ENCODE results near the gene ADM2. TPM values are rescaled to one million over a fixed set of nuclear protein-coding genes. Genes with fewer than 3 reads are reported as not detected.

The ADM2 gene
- total RNA-seq, 1 experiment from 2014 or later = 10.9 TPM

DNA sequence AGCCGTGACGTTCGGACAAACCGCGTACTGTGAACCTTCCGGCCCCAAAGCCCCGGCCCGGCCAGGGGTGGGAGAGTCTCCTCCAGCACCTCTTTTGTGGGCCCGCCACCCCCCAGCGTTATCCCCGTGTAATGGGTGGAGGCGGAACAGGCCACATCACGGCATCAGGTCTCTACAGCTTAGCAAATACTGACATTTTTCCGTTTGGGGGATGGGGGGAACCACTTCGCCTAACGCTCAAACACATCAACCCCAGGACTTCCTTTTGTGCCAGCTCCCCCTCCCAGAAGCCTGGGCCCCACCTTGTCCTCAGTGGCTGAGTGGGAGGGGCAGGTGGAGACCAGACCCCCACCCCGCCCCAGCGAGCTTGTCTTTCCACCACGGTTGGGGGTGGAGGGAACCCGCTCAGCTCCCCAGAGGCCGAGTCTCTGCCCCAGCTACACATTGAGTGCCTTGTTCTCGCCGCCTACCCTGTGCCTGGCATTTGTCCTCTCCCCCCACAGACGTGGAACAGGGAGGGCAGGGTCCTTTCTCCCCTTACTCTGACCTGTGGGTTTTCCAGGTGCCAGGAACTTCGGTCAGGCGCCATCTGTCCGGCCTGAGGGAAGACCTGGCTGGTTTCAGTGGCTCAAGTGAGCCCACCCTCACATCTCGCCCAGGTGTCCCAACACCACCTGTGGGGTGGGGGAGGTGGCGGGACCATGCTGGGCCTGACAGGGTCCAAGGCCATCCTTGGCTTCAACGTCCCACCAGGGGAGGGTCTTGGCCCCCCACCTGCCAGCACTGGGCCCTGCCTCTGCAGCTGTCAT lies 36.1 kb upstream of the ADM2 start:
- Mint-ChIP-seq H3K27me3 (ENCODE audit: low read depth) (no peaks in the 10 kb centered on the region), H3K36me3 (peaks cover 14% of the 10 kb centered on the region), H3K4me3 (no peak overlapping the region), H3K4me1 (no peaks in the 10 kb centered on the region), H3K27ac (peak overlapping the region; percentile 49; the same call in 1 of the 2 replicates), H3K9me3 (no peaks in the 10 kb centered on the region)
- ChIA-PET POLR2A (no interaction called here), CTCF (interaction anchor here (1.0 to 2.1 kb wide), 10 partner anchors 8 to 254 kb away, joined by 3 to 7 read pairs (median 4); partner anchors contain the start of genes LMF2, NCAPH2 and SCO2)
- no peak for DNase-seq (ENCODE audit: low spot score)
- no peak for ATAC-seq
- TF ChIP-seq, protein P1, sequence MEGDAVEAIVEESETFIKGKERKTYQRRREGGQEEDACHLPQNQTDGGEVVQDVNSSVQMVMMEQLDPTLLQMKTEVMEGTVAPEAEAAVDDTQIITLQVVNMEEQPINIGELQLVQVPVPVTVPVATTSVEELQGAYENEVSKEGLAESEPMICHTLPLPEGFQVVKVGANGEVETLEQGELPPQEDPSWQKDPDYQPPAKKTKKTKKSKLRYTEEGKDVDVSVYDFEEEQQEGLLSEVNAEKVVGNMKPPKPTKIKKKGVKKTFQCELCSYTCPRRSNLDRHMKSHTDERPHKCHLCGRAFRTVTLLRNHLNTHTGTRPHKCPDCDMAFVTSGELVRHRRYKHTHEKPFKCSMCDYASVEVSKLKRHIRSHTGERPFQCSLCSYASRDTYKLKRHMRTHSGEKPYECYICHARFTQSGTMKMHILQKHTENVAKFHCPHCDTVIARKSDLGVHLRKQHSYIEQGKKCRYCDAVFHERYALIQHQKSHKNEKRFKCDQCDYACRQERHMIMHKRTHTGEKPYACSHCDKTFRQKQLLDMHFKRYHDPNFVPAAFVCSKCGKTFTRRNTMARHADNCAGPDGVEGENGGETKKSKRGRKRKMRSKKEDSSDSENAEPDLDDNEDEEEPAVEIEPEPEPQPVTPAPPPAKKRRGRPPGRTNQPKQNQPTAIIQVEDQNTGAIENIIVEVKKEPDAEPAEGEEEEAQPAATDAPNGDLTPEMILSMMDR (IDR thresholded peaks at IDR 0.05) = no peak
- TF ChIP-seq NR2C2 (CRISPR knock-in tag; IDR thresholded peaks at IDR 0.05) (no peak), ZNF416 (CRISPR knock-in tag; IDR thresholded peaks at IDR 0.05) (no peak)

DNA sequence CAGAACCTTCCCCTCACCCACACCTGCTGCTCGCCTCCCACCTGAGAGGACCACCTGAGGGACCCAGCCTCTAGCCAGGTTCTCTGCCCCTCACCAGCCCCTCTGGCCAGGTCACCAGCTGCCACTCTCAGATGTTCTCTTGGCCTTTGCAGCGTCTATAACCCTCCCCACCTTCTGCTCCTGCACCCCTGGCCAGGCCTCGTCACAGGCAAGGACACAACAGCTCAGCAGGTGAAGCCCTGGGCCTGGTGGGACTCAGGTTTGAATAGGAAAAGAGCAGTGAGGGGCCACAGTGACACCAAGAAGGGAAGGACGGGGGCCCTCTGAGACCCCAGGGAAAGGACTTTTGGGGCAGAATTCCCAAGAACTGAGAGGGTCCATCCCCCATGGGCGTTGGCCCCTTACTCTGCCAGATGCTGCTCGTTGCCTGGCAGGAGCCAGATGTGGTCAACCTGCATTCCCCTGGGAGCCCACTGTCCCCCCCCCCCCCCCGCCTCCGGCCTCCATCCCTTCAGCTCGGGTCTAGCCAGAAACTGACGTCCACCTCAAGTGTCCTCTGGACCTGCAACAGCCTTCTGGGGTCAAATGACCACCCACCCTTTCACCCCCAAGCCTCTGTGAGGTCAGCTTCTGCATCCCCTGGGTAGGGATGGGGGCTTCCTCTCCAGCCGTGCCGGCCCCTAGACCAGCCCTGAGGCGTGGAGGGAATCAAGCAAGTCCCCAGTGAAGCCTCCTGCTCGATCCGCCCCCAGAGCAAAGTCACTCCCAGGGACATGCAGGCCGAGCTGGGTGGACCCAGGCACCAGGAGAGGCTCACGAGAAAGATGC lies 35.2 kb upstream of the ADM2 start:
- Mint-ChIP-seq H3K9me3 (no peaks in the 10 kb centered on the region), H3K4me1 (no peaks in the 10 kb centered on the region), H3K27me3 (ENCODE audit: low read depth) (no peaks in the 10 kb centered on the region), H3K36me3 (peaks cover 18% of the 10 kb centered on the region), H3K27ac (no peak overlapping the region), H3K4me3 (no peak overlapping the region)
- TF ChIP-seq, protein P2, sequence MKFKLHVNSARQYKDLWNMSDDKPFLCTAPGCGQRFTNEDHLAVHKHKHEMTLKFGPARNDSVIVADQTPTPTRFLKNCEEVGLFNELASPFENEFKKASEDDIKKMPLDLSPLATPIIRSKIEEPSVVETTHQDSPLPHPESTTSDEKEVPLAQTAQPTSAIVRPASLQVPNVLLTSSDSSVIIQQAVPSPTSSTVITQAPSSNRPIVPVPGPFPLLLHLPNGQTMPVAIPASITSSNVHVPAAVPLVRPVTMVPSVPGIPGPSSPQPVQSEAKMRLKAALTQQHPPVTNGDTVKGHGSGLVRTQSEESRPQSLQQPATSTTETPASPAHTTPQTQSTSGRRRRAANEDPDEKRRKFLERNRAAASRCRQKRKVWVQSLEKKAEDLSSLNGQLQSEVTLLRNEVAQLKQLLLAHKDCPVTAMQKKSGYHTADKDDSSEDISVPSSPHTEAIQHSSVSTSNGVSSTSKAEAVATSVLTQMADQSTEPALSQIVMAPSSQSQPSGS (CRISPR knock-in tag; IDR thresholded peaks at IDR 0.05; ENCODE audit: borderline replicate concordance, low read depth) = no peak
- TF ChIP-seq NFE2L1 (CRISPR knock-in tag; IDR thresholded peaks at IDR 0.05) (no peak), ZBTB21 (CRISPR knock-in tag; IDR thresholded peaks at IDR 0.05; ENCODE audit: borderline replicate concordance) (no peak), SP1 (CRISPR knock-in tag; conservative IDR thresholded peaks at IDR 0.05) (no peak), SOX15 (CRISPR knock-in tag; IDR thresholded peaks at IDR 0.05) (no peak), ESRRA (CRISPR knock-in tag; IDR thresholded peaks at IDR 0.05; ENCODE audit: borderline replicate concordance) (no peak), ZNF396 (CRISPR knock-in tag; IDR thresholded peaks at IDR 0.05; ENCODE audit: borderline replicate concordance) (no peak), EMX1 (CRISPR knock-in tag; IDR thresholded peaks at IDR 0.05) (no peak), ATF1 (CRISPR knock-in tag; IDR thresholded peaks at IDR 0.05) (no peak), CREB1 (CRISPR knock-in tag; IDR thresholded peaks at IDR 0.05) (no peak)
- TF ChIP-seq, protein P3, sequence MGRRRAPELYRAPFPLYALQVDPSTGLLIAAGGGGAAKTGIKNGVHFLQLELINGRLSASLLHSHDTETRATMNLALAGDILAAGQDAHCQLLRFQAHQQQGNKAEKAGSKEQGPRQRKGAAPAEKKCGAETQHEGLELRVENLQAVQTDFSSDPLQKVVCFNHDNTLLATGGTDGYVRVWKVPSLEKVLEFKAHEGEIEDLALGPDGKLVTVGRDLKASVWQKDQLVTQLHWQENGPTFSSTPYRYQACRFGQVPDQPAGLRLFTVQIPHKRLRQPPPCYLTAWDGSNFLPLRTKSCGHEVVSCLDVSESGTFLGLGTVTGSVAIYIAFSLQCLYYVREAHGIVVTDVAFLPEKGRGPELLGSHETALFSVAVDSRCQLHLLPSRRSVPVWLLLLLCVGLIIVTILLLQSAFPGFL (CRISPR knock-in tag; IDR thresholded peaks at IDR 0.05; ENCODE audit: borderline replicate concordance) = no peak
- TF ChIP-seq, protein P4, sequence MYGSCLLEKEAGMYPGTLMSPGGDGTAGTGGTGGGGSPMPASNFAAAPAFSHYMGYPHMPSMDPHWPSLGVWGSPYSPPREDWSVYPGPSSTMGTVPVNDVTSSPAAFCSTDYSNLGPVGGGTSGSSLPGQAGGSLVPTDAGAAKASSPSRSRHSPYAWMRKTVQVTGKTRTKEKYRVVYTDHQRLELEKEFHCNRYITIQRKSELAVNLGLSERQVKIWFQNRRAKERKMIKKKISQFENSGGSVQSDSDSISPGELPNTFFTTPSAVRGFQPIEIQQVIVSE (CRISPR knock-in tag; IDR thresholded peaks at IDR 0.05; ENCODE audit: borderline replicate concordance) = no peak
- TF ChIP-seq, protein P5, sequence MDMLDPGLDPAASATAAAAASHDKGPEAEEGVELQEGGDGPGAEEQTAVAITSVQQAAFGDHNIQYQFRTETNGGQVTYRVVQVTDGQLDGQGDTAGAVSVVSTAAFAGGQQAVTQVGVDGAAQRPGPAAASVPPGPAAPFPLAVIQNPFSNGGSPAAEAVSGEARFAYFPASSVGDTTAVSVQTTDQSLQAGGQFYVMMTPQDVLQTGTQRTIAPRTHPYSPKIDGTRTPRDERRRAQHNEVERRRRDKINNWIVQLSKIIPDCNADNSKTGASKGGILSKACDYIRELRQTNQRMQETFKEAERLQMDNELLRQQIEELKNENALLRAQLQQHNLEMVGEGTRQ (CRISPR knock-in tag; IDR thresholded peaks at IDR 0.05) = no peak
- TF ChIP-seq, protein P6, sequence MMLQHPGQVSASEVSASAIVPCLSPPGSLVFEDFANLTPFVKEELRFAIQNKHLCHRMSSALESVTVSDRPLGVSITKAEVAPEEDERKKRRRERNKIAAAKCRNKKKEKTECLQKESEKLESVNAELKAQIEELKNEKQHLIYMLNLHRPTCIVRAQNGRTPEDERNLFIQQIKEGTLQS (CRISPR knock-in tag; conservative IDR thresholded peaks at IDR 0.05) = no peak
- no peak for DNase-seq (ENCODE audit: low spot score)
- POLR2A ChIA-PET = no interaction called here
- no peak for ATAC-seq
- CTCF ChIA-PET = interaction anchor here (1.1 to 1.7 kb wide), 3 partner anchors 24 to 205 kb away, joined by 3 to 6 read pairs (median 5); partner anchors contain the start of genes LMF2 and NCAPH2
